NCI-H446 (cell line): ENCODE data around the gene ZNF362.

Source experiments
- DNase-seq, 2 experiments: peaks; one replicate each; lab custom pipeline; 2025; lab: John Stamatoyannopoulos, UW

Gene ZNF362

DNA sequence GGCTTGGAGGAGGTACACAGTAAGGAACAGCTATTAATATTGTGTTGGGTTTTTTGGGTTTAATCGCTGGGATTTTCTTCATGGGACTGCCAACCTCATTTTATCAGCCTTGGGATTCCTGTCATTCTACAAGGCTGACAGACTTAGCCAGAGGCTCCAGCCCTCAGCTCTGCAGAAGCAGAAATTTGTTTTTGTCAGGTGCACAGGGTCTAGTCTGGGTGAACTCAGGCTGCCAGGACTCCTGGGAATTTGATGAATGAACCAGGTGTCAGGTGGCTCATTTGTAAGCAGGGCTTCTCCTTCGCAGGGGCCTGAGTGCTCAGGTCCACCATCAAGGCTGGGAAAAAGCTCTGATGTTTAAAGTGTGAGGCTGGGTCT lies 11.5 kb upstream of the ZNF362 start:
- DNase-seq = no peak

GRCh38 chr1:33246171-33246570 lies 10.1 kb upstream of the ZNF362 start:
- no peak for DNase-seq

GRCh38 chr1:33247545-33247944 lies 8.7 kb upstream of the ZNF362 start:
- no peak for DNase-seq

DNA sequence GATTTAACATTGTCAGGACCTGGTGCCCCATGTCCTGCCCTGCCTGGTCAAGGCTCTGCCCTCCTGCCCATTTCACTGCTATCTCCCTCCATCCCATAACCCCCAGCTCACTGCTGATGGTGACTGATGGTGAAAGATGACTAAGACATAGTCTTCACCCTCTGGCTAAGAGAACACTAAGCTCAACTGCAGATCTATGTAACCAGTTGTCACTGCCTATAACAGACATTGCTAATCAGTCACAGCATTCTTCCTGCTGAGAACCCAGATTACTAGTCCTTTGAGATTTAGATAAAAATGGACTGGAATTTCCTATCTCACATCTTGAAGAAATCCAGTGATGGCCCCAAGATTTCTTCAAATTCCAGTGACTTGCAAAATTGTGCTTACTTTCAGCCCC lies 8.0 kb upstream of the ZNF362 start:
- no peak for DNase-seq

GRCh38 chr1:33249422-33249821 lies 6.9 kb upstream of the ZNF362 start:
- no peak for DNase-seq

DNA sequence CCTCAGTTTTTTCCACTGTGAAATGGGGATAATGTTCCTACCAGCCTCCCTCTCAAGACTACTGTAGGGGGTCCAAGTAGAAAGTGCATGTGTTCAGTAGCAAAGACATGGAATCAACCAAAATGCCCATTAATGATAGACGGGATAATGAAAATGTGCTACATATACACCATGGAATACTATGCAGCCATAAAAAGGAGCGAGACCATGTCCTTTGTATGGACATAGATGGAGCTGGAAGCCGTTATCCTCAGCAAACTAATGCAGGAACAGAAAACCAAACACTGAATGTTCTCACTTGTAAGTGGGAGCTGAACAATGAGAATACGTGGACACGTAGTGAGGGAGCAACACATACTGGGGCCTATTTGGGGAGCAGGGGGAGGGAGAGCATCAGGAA lies 6.1 kb upstream of the ZNF362 start:
- DNase-seq = no peak

GRCh38 chr1:33250724-33251123 lies 5.6 kb upstream of the ZNF362 start:
- no peak for DNase-seq

GRCh38 chr1:33254491-33254890 lies 1.8 kb upstream of the ZNF362 start:
- DNase-seq = no peak

- DNase-seq = no peak
Measured at GRCh38 chr1:33255347-33256220, 708 bp upstream of the ZNF362 start.

DNA sequence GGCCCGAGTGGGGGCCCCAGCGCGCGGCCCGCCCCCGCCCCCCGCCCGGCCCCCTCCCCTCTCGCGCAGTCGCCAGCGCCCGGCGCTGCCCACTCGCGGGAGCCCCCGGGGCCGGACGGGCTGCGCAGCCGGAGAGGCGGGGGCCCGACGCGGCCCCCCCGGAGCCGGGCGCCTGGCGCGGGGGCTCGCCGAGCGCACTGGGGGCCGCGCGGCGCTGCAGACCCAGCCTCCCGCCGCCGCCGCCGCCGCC lies 146 bp upstream of the ZNF362 start:
- no peak for DNase-seq

- DNase-seq = no peak
Measured at GRCh38 chr1:33257207-33257771, 997 bp downstream of the ZNF362 start.

GRCh38 chr1:33257772-33258712 lies 1.8 kb downstream of the ZNF362 start:
- DNase-seq = no peak

DNA sequence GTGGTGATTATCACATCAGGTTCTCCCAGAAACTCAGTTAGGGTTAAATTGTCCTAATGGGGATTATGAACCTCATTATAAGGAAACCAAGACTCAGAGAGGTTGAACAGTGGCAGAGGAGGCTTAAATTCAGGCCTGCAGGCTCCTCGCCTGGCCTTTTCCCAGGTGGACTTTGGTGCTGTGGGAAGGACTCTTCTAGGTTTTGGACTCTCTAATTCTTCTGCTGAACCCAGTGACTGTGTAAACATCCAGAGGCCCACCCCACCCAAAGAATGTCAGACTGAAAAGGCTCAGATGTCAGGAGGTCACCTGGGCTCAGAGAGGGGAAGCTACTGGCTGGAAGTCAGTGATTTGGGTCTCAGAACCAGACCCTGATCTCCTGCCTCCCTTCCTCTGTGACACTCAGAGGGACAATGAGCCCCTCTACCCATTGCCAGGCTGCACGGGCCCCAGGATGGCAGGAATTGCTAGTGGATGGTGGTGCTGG lies 2.5 kb downstream of the ZNF362 start:
- DNase-seq = no peak

DNA sequence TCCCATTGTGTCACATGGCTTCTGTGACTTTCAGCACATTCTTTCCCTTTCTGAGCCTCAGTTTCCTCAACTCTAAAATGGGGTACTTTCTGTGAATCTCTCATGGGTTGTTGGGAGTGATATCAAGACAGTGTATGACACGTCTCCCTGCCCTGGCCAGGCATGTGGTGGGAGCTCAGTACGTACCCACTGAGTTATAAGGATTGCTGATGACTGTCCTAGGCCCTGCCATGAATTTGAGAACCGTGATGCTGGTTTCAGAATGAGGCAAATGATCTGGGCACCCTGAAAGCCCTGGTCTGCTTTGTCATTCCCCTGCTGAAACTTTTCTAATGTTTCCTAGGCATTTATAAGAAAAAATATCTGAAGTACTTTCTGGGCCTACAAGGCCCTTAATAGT lies 3.6 kb downstream of the ZNF362 start:
- DNase-seq = no peak

GRCh38 chr1:33260439-33260838 lies 4.1 kb downstream of the ZNF362 start:
- no peak for DNase-seq

- no peak for DNase-seq
Measured at GRCh38 chr1:33261344-33261743, 5.1 kb downstream of the ZNF362 start.

DNA sequence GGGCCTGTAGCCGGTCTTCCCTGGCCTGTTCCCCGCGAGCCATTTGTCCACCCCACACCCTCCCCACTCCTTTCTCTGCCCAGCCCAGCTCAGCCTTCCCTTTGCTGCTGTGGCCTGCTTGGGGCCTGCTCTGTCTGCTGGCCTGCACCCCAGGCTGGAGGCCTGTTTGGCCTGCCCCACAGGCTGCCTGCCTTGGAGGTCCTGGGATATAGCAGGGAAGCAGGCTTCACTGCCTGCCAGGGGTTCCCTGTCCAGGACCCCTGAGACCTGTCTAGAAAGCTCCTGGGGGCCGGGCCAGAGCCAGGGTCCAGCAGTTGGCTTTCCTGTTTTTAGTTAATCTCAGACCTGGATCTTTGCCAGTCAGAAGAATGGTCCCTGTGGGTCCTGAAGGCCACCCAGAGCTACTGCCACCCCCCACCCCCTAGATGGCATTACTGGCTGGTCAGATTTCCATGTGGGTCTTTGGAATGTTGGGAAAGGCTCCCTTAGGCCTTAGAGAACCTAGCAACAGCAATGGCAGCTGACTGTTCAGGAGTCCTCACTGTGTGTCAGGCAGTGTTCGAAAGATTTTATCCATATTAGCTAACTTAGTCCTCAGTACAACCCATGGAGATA lies 7.7 kb downstream of the ZNF362 start:
- DNase-seq = no peak

DNA sequence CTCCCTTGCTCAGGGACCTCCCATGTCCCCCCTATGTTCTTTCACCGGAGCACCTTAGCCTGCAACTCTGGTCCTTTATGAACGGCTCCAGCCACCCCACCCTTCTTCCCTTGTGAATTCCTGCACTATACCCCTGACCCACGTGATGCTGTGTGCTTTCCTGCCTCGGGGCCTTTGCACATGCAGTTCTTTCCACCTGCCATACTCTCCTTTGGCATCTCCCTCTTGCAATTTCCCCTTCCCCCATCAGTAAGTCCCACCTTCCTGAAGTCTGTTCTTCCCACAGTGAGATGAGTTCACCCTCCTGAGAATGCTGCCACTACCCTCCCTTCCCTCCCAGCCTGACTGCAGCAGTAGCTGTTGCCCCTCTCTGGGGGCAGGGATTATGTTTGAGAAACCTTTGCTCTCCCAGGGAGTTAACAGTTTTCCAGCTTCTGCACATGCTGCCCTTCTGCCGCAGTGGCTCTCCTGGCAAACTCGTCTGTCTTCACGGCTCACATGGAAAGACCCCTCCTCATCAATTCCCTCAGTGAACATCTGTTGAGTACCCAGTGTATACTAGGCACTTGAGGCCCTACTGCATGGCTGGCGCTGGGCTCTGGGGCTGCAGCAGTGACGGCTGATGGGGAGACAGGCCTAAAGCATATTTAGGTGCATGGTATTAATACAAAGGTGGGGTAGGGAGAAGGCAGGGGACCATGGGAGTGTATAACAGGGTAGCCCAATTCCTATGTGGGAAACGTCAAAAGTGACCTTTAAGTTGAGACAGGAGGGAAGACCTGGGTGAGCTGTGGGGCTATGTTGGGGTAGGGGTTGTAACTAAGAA lies 9.7 kb downstream of the ZNF362 start:
- no peak for DNase-seq

DNA sequence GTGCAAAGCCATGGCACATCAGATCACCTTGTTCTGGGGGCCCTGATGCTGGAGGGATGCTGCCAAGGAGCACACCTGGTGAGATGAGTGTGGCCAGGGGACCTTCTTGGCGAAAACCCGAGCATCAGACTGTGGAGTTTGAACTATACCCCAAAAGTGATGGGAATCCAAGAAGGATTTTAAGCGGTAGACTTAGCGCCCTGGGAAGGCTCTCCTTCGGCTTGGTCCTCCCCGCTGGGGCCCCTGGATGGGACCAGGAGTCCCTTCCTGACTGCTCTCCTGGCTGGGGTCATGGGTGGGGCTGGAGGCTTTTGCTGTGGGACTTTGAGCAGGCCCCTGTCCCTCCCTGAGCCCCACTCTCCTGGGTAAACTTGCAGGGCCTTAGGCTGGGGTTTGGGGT lies 10.5 kb downstream of the ZNF362 start:
- DNase-seq = no peak

DNA sequence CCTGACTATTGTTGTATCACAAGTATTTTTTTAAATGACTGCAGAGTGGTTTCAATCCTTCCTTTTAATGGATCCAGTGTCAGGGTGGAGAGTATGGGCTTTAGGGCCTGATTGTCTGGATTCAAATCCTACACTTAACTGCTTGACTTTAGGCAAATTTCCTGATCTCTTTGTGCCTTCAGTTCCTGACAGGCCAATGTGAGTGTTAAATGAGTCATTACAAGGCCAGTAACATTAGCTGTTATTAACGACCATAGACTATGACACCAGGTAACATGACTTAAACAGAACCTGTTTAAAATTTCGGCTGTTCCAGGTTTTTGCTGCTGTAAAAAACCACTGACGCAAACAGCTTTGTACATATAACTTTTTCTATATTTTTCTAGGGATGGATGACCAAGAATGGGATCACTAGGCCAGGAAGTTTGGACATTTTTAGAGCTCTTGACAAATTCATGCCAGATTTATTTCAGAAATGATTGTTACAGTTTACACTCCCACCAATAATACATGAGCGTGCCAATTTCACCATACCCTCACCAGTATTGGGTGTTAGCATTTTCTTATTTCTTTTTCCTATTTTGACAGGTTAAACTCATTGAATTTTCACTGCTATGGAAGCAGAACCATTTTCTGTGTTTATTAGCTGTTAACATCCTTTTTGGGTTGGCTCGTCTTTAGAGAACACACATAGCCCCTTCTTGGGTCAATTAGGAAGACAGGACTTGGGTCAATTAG lies 11.3 kb downstream of the ZNF362 start:
- DNase-seq = no peak

GRCh38 chr1:33268457-33268856 lies 12.2 kb downstream of the ZNF362 start:
- DNase-seq = no peak
